PC-9 (cell line): Measurements from ENCODE around the gene NAT10. TPM values are rescaled to one million over a fixed set of nuclear protein-coding genes. Genes with fewer than 3 reads are reported as not detected.

Experiments
- BruUV-seq: library from RNA; stranded (reverse); fragments of 400-500 nt; replicated peaks from 2 replicates; lab custom pipeline; 2021; lab: Mats Ljungman, UMichigan
- CTCF ChIA-PET: fragments of 300-600 bp; sonication (Branson Sonifier 250); formaldehyde crosslinking; loops from one replicate; lab custom pipeline; 2022; ENCODE audit warnings: antibody characterized with exemption; lab: Charles Lee
- POLR2A ChIA-PET: fragments of 300-600 bp; sonication (Branson Sonifier 250); formaldehyde crosslinking; loops from one replicate; lab custom pipeline; 2022; ENCODE audit warnings: antibody characterized with exemption; ENCODE audit not compliant: unreplicated experiment; lab: Charles Lee
- DNase-seq, 2 experiments: peaks; one replicate each; pipeline versions ENCODE4 v3.0.0 to v3.0.0-alpha.2; 2015 to 2022; ENCODE audit warnings: mixed read lengths in 1 of 2
- H2AFZ ChIP-seq: fragments of 200-600 bp; sonication (generic); 2 replicates; pipeline ENCODE4 v1.8.1; 2017; ENCODE audit warnings: antibody characterized with exemption
- H3F3A ChIP-seq: fragments of 200-600 bp; sonication (generic); 2 replicates; pipeline ENCODE4 v1.8.1; 2017; ENCODE audit warnings: antibody characterized with exemption, mild to moderate bottlenecking, low read depth; ENCODE audit not compliant: insufficient read depth
- H3K27ac ChIP-seq: fragments of 200-600 bp; sonication (generic); 2 replicates; pipeline ENCODE4 v1.6.1; 2016; ENCODE audit warnings: mixed run types
- H3K27me3 ChIP-seq: fragments of 200-600 bp; sonication (generic); 2 replicates; pipeline ENCODE4 v1.6.1; 2016; ENCODE audit warnings: low read depth, mixed run types; ENCODE audit not compliant: insufficient read depth
- H3K36me3 ChIP-seq: fragments of 200-600 bp; sonication (generic); 2 replicates; pipeline ENCODE4 v1.6.1; 2016; ENCODE audit warnings: low read depth, mixed run types
- H3K4me1 ChIP-seq: fragments of 200-600 bp; sonication (generic); replicated peaks from 2 replicates; pipeline ENCODE4 v1.6.1; 2016; ENCODE audit warnings: mixed run types; ENCODE audit not compliant: insufficient read depth
- H3K4me2 ChIP-seq: fragments of 200-600 bp; sonication (generic); 2 replicates; pipeline ENCODE4 v1.6.1; 2017; ENCODE audit warnings: mixed run types
- H3K4me3 ChIP-seq: fragments of 200-600 bp; sonication (generic); 2 replicates; pipeline ENCODE4 v1.6.1; 2016; ENCODE audit warnings: mixed run types
- H3K79me2 ChIP-seq: fragments of 200-600 bp; sonication (generic); 2 replicates; pipeline ENCODE4 v1.6.1; 2017; ENCODE audit warnings: low read depth, mixed run types
- H3K9me2 ChIP-seq: fragments of 200-600 bp; sonication (generic); 2 replicates; pipeline ENCODE4 v1.8.1; 2017; ENCODE audit warnings: mild to moderate bottlenecking; ENCODE audit not compliant: insufficient read depth
- H3K9me3 ChIP-seq: fragments of 200-600 bp; sonication (generic); 2 replicates; pipeline ENCODE4 v1.8.1; 2016; ENCODE audit warnings: low read depth; ENCODE audit not compliant: insufficient read depth
- H4K20me1 ChIP-seq: fragments of 200-600 bp; sonication (generic); 2 replicates; pipeline ENCODE4 v1.8.1; 2017; ENCODE audit not compliant: insufficient read depth
- CTCF ChIP-seq: fragments of 200-600 bp; sonication (generic); conservative IDR thresholded peaks from 2 replicates; pipeline ENCODE4 v1.6.1; 2017; ENCODE audit warnings: mixed run types, antibody characterized with exemption, mild to moderate bottlenecking, moderate library complexity
- EZH2 ChIP-seq: fragments of 200-600 bp; sonication (generic); IDR thresholded peaks from 2 replicates; pipeline ENCODE4 v1.8.0; 2017; ENCODE audit warnings: antibody characterized with exemption, low read depth
- intact Hi-C: fragments of 100-400 bp; cut with micrococcal nuclease; formaldehyde crosslinking; loops from one replicate; pipeline ENCODE4 v1.10.0; 2022; ENCODE audit not compliant: unreplicated experiment
- total RNA-seq: library from RNA; stranded (reverse); gene quantifications from 2 replicates; pipeline ENCODE4 v1.2.3, GENCODE V29; 2021

Gene NAT10
- total RNA-seq, 1 experiment from 2014 or later, result 62.3 TPM

- H3K4me2 ChIP-seq, result no peak overlapping the region
- no peak for DNase-seq
- H2AFZ ChIP-seq, result no peak overlapping the region
- H4K20me1 ChIP-seq, result peaks cover 27% of the 10 kb centered on the region
- intact Hi-C loops, result no loop called here
- H3K9me2 ChIP-seq, result no peaks in the 10 kb centered on the region
- ChIA-PET CTCF (no interaction called here), POLR2A (interaction anchor here (0.6 kb wide), 1 partner anchor 373 kb away, joined by 3 read pairs; no protein-coding TSS in a partner anchor)
- no peaks in the 10 kb centered on the region for H3K27me3 ChIP-seq
- peaks cover 63% of the 10 kb centered on the region for H3K36me3 ChIP-seq
- H3K4me3 ChIP-seq, result no peak overlapping the region
- H3F3A ChIP-seq, result peaks cover 96% of the 10 kb centered on the region
- H3K4me1 ChIP-seq, result no peaks in the 10 kb centered on the region
- H3K9me3 ChIP-seq, result no peaks in the 10 kb centered on the region
- H3K79me2 ChIP-seq, result no peaks in the 10 kb centered on the region
- no peak overlapping the region for H3K27ac ChIP-seq
- TF ChIP-seq EZH2 (no peak), CTCF (no peak)
- no TSS peak for BruUV-seq
These were observed 6.6 kb upstream of the NAT10 start for GRCh38 chr11:34098813-34099212.

GRCh38 chr11:34104680-34105078 lies 750 bp upstream of the NAT10 start:
- Histone ChIP-seq H3K4me3 (peak overlapping the region; percentile 88), H3F3A (peaks cover 55% of the 10 kb centered on the region), H3K4me1 (peaks cover 20% of the 10 kb centered on the region), H3K36me3 (peaks cover 20% of the 10 kb centered on the region), H4K20me1 (peaks cover 6% of the 10 kb centered on the region; the same call in 1 of the 2 replicates), H3K4me2 (peak overlapping the region; percentile 94), H3K27me3 (no peaks in the 10 kb centered on the region), H3K79me2 (peaks cover 37% of the 10 kb centered on the region), H2AFZ (peak overlapping the region; percentile 95), H3K27ac (peak overlapping the region; percentile 90), H3K9me3 (no peaks in the 10 kb centered on the region), H3K9me2 (no peaks in the 10 kb centered on the region)
- intact Hi-C loops, result loop anchor here (1.0 to 10.0 kb wide), 3 partner anchors 107 to 810 kb away; partner anchors contain the start of genes ABTB2, APIP and PDHX
- ChIA-PET POLR2A (interaction anchor here (0.7 kb wide), 1 partner anchor 241 kb away, joined by 3 read pairs; no protein-coding TSS in a partner anchor), CTCF (interaction anchor here (0.5 kb wide), 1 partner anchor 117 kb away, joined by 6 read pairs; no protein-coding TSS in a partner anchor)
- no TSS peak for BruUV-seq
- DNase-seq, result no peak
- no peak for TF ChIP-seq EZH2
- no peak for TF ChIP-seq CTCF

- H3K79me2 ChIP-seq, result peaks cover 37% of the 10 kb centered on the region
- intact Hi-C loops, result loop anchor here (1.0 to 10.0 kb wide), 3 partner anchors 109 to 809 kb away; partner anchors contain the start of genes ABTB2, APIP and PDHX
These were observed 602 bp downstream of the NAT10 start for GRCh38 chr11:34105957-34106504.

More at GRCh38 chr11:34105957-34106504, 602 bp downstream of the NAT10 start:
- Histone ChIP-seq H3K36me3 (peaks cover 21% of the 10 kb centered on the region; the same call in 1 of the 2 replicates), H4K20me1 (0 out of 2 replicates have a peak, but pooled peaks cover 5% of the 10 kb centered on the region), H3K4me1 (peaks cover 20% of the 10 kb centered on the region), H3K9me2 (no peaks in the 10 kb centered on the region), H3K4me3 (peak overlapping the region; percentile 88), H3K27me3 (no peaks in the 10 kb centered on the region), H3K27ac (peak overlapping the region; percentile 90), H3F3A (peaks cover 42% of the 10 kb centered on the region), H3K4me2 (peak overlapping the region; percentile 94), H2AFZ (peak overlapping the region; percentile 95), H3K9me3 (no peaks in the 10 kb centered on the region)
- TF ChIP-seq EZH2, result no peak
- no peak for TF ChIP-seq CTCF
- no peak for DNase-seq
- BruUV-seq, result no TSS peak
- CTCF ChIA-PET, result interaction anchor here (0.6 to 0.9 kb wide), 7 partner anchors 12 to 1286 kb away, joined by 3 to 9 read pairs (median 3); no protein-coding TSS in a partner anchor
- POLR2A ChIA-PET, result interaction anchor here (0.6 to 0.7 kb wide), 2 partner anchors 84 to 298 kb away, joined by 4 to 5 read pairs; no protein-coding TSS in a partner anchor
